Measurements from ENCODE around the gene PPCDC. TPM values are rescaled to one million over a fixed set of nuclear protein-coding genes. Genes with fewer than 3 reads are reported as not detected.

Gene PPCDC
- total and polyA plus RNA-seq, 10 of the 15 experiments (the other 5 are each of a cell fraction or from before 2014, with no cell fraction given), result 32.5 to 135 (median 55.0) TPM

- TF ChIP-seq, protein P1, sequence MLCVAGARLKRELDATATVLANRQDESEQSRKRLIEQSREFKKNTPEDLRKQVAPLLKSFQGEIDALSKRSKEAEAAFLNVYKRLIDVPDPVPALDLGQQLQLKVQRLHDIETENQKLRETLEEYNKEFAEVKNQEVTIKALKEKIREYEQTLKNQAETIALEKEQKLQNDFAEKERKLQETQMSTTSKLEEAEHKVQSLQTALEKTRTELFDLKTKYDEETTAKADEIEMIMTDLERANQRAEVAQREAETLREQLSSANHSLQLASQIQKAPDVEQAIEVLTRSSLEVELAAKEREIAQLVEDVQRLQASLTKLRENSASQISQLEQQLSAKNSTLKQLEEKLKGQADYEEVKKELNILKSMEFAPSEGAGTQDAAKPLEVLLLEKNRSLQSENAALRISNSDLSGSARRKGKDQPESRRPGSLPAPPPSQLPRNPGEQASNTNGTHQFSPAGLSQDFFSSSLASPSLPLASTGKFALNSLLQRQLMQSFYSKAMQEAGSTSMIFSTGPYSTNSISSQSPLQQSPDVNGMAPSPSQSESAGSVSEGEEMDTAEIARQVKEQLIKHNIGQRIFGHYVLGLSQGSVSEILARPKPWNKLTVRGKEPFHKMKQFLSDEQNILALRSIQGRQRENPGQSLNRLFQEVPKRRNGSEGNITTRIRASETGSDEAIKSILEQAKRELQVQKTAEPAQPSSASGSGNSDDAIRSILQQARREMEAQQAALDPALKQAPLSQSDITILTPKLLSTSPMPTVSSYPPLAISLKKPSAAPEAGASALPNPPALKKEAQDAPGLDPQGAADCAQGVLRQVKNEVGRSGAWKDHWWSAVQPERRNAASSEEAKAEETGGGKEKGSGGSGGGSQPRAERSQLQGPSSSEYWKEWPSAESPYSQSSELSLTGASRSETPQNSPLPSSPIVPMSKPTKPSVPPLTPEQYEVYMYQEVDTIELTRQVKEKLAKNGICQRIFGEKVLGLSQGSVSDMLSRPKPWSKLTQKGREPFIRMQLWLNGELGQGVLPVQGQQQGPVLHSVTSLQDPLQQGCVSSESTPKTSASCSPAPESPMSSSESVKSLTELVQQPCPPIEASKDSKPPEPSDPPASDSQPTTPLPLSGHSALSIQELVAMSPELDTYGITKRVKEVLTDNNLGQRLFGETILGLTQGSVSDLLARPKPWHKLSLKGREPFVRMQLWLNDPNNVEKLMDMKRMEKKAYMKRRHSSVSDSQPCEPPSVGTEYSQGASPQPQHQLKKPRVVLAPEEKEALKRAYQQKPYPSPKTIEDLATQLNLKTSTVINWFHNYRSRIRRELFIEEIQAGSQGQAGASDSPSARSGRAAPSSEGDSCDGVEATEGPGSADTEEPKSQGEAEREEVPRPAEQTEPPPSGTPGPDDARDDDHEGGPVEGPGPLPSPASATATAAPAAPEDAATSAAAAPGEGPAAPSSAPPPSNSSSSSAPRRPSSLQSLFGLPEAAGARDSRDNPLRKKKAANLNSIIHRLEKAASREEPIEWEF (IDR thresholded peaks at IDR 0.05; ENCODE audit: insufficient replicate concordance, low read depth, low read length), result no peak
- TF ChIP-seq POU2F2 (IDR thresholded peaks at IDR 0.05; ENCODE audit: borderline replicate concordance, low read depth, low read length) (peak; percentile 98), ETV6 (conservative IDR thresholded peaks at IDR 0.05 in 1 of 2, IDR thresholded peaks at IDR 0.05 in 1 of 2; ENCODE audit: borderline replicate concordance in 1 of 2, low read depth in 1 of 2) (peak in 1 of 2 experiments; percentile 65; a peak in 2 of 4 replicates), RUNX3 (IDR thresholded peaks at IDR 0.05; ENCODE audit: low read length) (peak; percentile 98), JUNB (IDR thresholded peaks at IDR 0.05) (peak; percentile 89), SMAD1 (IDR thresholded peaks at IDR 0.05; ENCODE audit: low read depth, partially characterized antibody) (no peak), CBX5 (IDR thresholded peaks at IDR 0.05; ENCODE audit: low read depth) (0 out of 2 replicates have a peak, but pooled peaks have one; percentile 67), BHLHE40 (IDR thresholded peaks at IDR 0.05; ENCODE audit: borderline replicate concordance in 1 of 2, low read depth in 2 of 2, low read length in 1 of 2) (peak; percentile 69 to 71), RELA (IDR thresholded peaks at IDR 0.05; ENCODE audit: borderline replicate concordance, partially characterized antibody) (peak; percentile 45), NFYB (IDR thresholded peaks at IDR 0.05; ENCODE audit: insufficient read depth, low read depth, low read length) (peak; percentile 60; the same call in 1 of the 2 replicates), CREM (IDR thresholded peaks at IDR 0.05; ENCODE audit: low read depth) (peak; percentile 42; the same call in 1 of the 2 replicates), GABPA (IDR thresholded peaks at IDR 0.05; ENCODE audit: low read depth) (0 out of 2 replicates have a peak, but pooled peaks have one; percentile 23), EED (IDR thresholded peaks at IDR 0.05; ENCODE audit: low read depth) (peak; percentile 70), ZBTB11 (CRISPR knock-in tag; IDR thresholded peaks at IDR 0.05) (no peak), FOXM1 (IDR thresholded peaks at IDR 0.05; ENCODE audit: low read depth, low read length) (peak; percentile 72; the same call in 1 of the 2 replicates), CREB1 (IDR thresholded peaks at IDR 0.05; ENCODE audit: low read depth) (peak; percentile 62), SREBF2 (IDR thresholded peaks at IDR 0.05; ENCODE audit: low read length) (no peak), CBFB (IDR thresholded peaks at IDR 0.05; ENCODE audit: low read depth) (peak; percentile 41; the same call in 1 of the 2 replicates), SREBF1 (IDR thresholded peaks at IDR 0.05; ENCODE audit: low read length) (no peak), MAX (IDR thresholded peaks at IDR 0.05; ENCODE audit: low read depth, low read length) (no peak), KLF5 (IDR thresholded peaks at IDR 0.05; ENCODE audit: partially characterized antibody) (peak; percentile 23)
- TF ChIP-seq, protein P2, sequence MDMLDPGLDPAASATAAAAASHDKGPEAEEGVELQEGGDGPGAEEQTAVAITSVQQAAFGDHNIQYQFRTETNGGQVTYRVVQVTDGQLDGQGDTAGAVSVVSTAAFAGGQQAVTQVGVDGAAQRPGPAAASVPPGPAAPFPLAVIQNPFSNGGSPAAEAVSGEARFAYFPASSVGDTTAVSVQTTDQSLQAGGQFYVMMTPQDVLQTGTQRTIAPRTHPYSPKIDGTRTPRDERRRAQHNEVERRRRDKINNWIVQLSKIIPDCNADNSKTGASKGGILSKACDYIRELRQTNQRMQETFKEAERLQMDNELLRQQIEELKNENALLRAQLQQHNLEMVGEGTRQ (IDR thresholded peaks at IDR 0.05; ENCODE audit: borderline replicate concordance, low read depth, low read length), result no peak
Measured at GRCh38 chr15:75091814-75092213, 68.4 kb downstream of the PPCDC start (continued).

Data from GM12878 (cell line).